Measurements from ENCODE around the gene TMEM98. TPM values are rescaled to one million over a fixed set of nuclear protein-coding genes. Genes with fewer than 3 reads are reported as not detected.
"Not testable (repeated sequence)": the region's sequence is repeated elsewhere in the genome, so short reads cannot be mapped to it uniquely, and the experiment has no call there.

TMEM98 gene
- total RNA-seq, 1 donor from 2014 or later: 50.6 TPM

GRCh38 chr17:32916134-32916533, 11.8 kb upstream of the TMEM98 start:
- Histone ChIP-seq H3K9me3 (no peaks in the 10 kb centered on the region), H3K4me3 (no peak overlapping the region), H3K27ac (no peak overlapping the region), H3K27me3 (no peaks in the 10 kb centered on the region), H3K4me1 (peaks cover 0 to 10% of the 10 kb centered on the region in 2 donors), H3K36me3 (no peaks in the 10 kb centered on the region)
- intact Hi-C loops (cut with DNase I): no loop called here
- no peak for DNase-seq (ENCODE audit: low spot score in 2 of 2)
- TF ChIP-seq, protein P1, sequence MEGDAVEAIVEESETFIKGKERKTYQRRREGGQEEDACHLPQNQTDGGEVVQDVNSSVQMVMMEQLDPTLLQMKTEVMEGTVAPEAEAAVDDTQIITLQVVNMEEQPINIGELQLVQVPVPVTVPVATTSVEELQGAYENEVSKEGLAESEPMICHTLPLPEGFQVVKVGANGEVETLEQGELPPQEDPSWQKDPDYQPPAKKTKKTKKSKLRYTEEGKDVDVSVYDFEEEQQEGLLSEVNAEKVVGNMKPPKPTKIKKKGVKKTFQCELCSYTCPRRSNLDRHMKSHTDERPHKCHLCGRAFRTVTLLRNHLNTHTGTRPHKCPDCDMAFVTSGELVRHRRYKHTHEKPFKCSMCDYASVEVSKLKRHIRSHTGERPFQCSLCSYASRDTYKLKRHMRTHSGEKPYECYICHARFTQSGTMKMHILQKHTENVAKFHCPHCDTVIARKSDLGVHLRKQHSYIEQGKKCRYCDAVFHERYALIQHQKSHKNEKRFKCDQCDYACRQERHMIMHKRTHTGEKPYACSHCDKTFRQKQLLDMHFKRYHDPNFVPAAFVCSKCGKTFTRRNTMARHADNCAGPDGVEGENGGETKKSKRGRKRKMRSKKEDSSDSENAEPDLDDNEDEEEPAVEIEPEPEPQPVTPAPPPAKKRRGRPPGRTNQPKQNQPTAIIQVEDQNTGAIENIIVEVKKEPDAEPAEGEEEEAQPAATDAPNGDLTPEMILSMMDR (IDR thresholded peaks at IDR 0.05): no peak

- Histone ChIP-seq H3K27ac (no peak overlapping the region), H3K27me3 (no peaks in the 10 kb centered on the region), H3K36me3 (no peaks in the 10 kb centered on the region), H3K4me1 (peaks cover 0 to under 1% of the 10 kb centered on the region in 2 donors), H3K9me3 (no peaks in the 10 kb centered on the region), H3K4me3 (no peak overlapping the region)
- intact Hi-C loops (cut with DNase I): no loop called here
- no peak for DNase-seq (ENCODE audit: low spot score in 2 of 2)
- TF ChIP-seq, protein P1 (IDR thresholded peaks at IDR 0.05): no peak
Measured at GRCh38 chr17:32917081-32917480, 10.9 kb upstream of the TMEM98 start.

DNA sequence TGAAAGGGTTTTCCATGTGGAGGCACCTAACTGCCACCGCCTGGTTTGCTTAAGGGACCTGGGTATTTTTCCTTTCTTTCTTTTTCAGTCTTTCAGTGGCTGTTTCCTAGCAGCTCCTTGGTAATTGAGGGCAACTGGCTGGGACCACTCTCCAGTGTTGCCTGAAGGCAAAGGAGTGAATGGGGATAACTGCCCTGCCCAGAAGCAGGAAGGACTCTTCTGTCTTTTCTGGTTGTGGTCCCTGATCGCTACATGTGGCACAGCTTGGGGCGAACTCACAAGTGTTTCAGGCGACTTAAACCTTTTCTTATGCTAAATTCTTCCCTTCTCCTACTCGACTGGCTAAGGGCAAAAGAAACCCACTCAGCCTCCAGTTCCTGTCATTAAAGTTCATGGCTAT, 10.1 kb upstream of the TMEM98 start:
- intact Hi-C loops (cut with DNase I): no loop called here
- TF ChIP-seq, protein P1 (IDR thresholded peaks at IDR 0.05): no peak
- no peaks in the 10 kb centered on the region for H3K36me3 ChIP-seq
- no peaks in the 10 kb centered on the region for H3K9me3 ChIP-seq
- no peak for DNase-seq (ENCODE audit: low spot score in 2 of 2)
- H3K27me3 ChIP-seq: no peaks in the 10 kb centered on the region
- no peaks in the 10 kb centered on the region for H3K4me1 ChIP-seq
- H3K4me3 ChIP-seq: no peak overlapping the region
- H3K27ac ChIP-seq: no peak overlapping the region

- H3K9me3 ChIP-seq; H3K27ac ChIP-seq; intact Hi-C loops (cut with DNase I); DNase-seq (ENCODE audit: low spot score in 2 of 2); H3K4me1 ChIP-seq; H3K27me3 ChIP-seq; H3K4me3 ChIP-seq; H3K36me3 ChIP-seq: not testable (repeated sequence)
Measured at GRCh38 chr17:32919876-32920275, 8.1 kb upstream of the TMEM98 start.

- Histone ChIP-seq H3K4me3 (no peak overlapping the region), H3K27ac (no peak overlapping the region), H3K36me3 (no peaks in the 10 kb centered on the region), H3K9me3 (no peaks in the 10 kb centered on the region), H3K27me3 (no peaks in the 10 kb centered on the region), H3K4me1 (no peaks in the 10 kb centered on the region)
- DNase-seq (ENCODE audit: low spot score in 2 of 2): no peak
- intact Hi-C loops (cut with DNase I): no loop called here
- TF ChIP-seq, protein P1 (IDR thresholded peaks at IDR 0.05): no peak
Measured at GRCh38 chr17:32920293-32920692, 7.7 kb upstream of the TMEM98 start.

DNA sequence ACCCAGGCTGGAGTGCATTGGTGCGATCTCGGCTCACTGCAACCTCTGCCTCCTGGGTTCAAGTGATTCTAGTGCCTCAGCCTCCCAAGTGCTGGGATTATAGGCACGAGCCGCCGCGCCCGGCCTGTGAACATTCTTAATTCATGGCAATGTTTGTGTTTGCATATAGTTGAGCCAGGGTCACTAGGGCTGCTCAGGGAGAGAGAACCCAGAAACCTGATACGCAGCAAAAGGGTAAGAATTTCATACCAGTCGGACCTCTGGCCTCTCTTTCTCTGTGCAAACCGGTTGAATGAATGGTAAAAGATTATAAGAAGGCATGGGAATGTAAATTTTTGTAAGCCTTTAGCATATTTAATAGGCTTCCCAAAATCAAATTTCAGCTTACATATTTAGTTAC, 6.9 kb upstream of the TMEM98 start:
- Histone ChIP-seq H3K36me3 (no peaks in the 10 kb centered on the region), H3K27me3 (no peaks in the 10 kb centered on the region), H3K9me3 (no peaks in the 10 kb centered on the region), H3K4me1 (no peaks in the 10 kb centered on the region), H3K27ac (no peak overlapping the region), H3K4me3 (no peak overlapping the region)
- TF ChIP-seq, protein P1 (IDR thresholded peaks at IDR 0.05): no peak
- no peak for DNase-seq (ENCODE audit: low spot score in 2 of 2)
- intact Hi-C loops (cut with DNase I): no loop called here

GRCh38 chr17:32923905-32924304, 4.0 kb upstream of the TMEM98 start:
- H3K4me1 ChIP-seq; H3K9me3 ChIP-seq; H3K36me3 ChIP-seq; H3K4me3 ChIP-seq; intact Hi-C loops (cut with DNase I); H3K27ac ChIP-seq; H3K27me3 ChIP-seq; DNase-seq (ENCODE audit: low spot score in 2 of 2): not testable (repeated sequence)
